ENCODE data around the gene CEP131. TPM values are rescaled to one million over a fixed set of nuclear protein-coding genes. Genes with fewer than 3 reads are reported as not detected.

Gene CEP131
- total and polyA plus RNA-seq, 2 of the 8 experiments (the other 6 are each of a cell fraction or from before 2014, with no cell fraction given), result 5.9 to 23.2 TPM

- peaks cover 0 to 23% of the 10 kb centered on the region in 2 experiments; a peak in 2 of 4 replicates for H3K79me2 ChIP-seq (ENCODE audit: control insufficient read depth in 1 of 2, insufficient read depth in 2 of 2, low read length in 2 of 2)
Measured at GRCh38 chr17:81240761-81241160, 18.0 kb upstream of the CEP131 start.

More at GRCh38 chr17:81240761-81241160, 18.0 kb upstream of the CEP131 start:
- Histone ChIP-seq H4K5ac (ENCODE audit: insufficient read length, low read depth, low read length) (no peak overlapping the region), H3K27ac (ENCODE audit: low read depth, low read length) (no peak overlapping the region), H3K36me3 (ENCODE audit: control insufficient read depth in 2 of 4, insufficient read depth in 4 of 4, low read length in 3 of 4) (no peaks in the 10 kb centered on the region; a peak in 1 of 8 replicates), H3K79me1 (ENCODE audit: low read depth, low read length) (peaks cover 9% of the 10 kb centered on the region), H3K4me3 (ENCODE audit: extremely low read depth in 1 of 4, insufficient read depth in 2 of 4, low read depth in 3 of 4, low read length in 4 of 4) (no peak overlapping the region), H3K23me2 (ENCODE audit: low read depth, low read length) (peaks cover 8% of the 10 kb centered on the region; the same call in 1 of the 2 replicates), H3K27me3 (replicated peaks in 1 of 4; ENCODE audit: control insufficient read depth in 3 of 4, extremely low read depth in 1 of 4, insufficient read depth in 3 of 4, low read length in 3 of 4) (no peaks in the 10 kb centered on the region), H3K9ac (replicated peaks in 1 of 4; ENCODE audit: extremely low read depth in 1 of 4, low read depth in 3 of 4, low read length in 3 of 4) (no peak overlapping the region), H4K91ac (replicated peaks; ENCODE audit: insufficient read length, low read length) (no peak overlapping the region), H3K4me1 (replicated peaks in 1 of 4; ENCODE audit: control insufficient read depth in 3 of 4, insufficient read depth in 4 of 4, low read length in 3 of 4) (peaks cover 0 to 12% (median 9%) of the 10 kb centered on the region in 4 experiments; a peak in 5 of 7 replicates), H4K8ac (ENCODE audit: extremely low read depth, insufficient read depth, low read length) (no peak overlapping the region), H3K14ac (ENCODE audit: insufficient read length) (no peak overlapping the region), H4K20me1 (replicated peaks in 1 of 2; ENCODE audit: control insufficient read depth in 1 of 2, insufficient read depth in 2 of 2, low read length in 2 of 2) (peaks cover 14 to 22% of the 10 kb centered on the region in 2 experiments), H2AK5ac (ENCODE audit: low read depth, low read length) (no peak overlapping the region), H3K9me3 (ENCODE audit: insufficient read depth in 2 of 2, low read depth in 1 of 2, low read length in 1 of 2) (no peaks in the 10 kb centered on the region), H2BK20ac (ENCODE audit: low read length) (no peak overlapping the region), H2BK5ac (ENCODE audit: low read depth, low read length) (no peak overlapping the region), H3K23ac (ENCODE audit: insufficient read length) (no peak overlapping the region), H2BK15ac (ENCODE audit: low read length) (no peak overlapping the region), H3K4me2 (ENCODE audit: insufficient read depth in 1 of 2, low read depth in 2 of 2, low read length in 2 of 2) (no peak overlapping the region; a peak in 1 of 4 replicates), H2AFZ (ENCODE audit: low read length) (no peak overlapping the region), H2BK12ac (ENCODE audit: low read depth, low read length) (no peak overlapping the region), H3K4ac (replicated peaks; ENCODE audit: insufficient read length, low read depth, low read length) (no peak overlapping the region), H2BK120ac (replicated peaks; ENCODE audit: low read depth, low read length) (no peak overlapping the region), H3K56ac (replicated peaks; ENCODE audit: insufficient read length, low read depth, low read length) (no peak overlapping the region), H3K18ac (ENCODE audit: extremely low read depth, low read length) (no peak overlapping the region)
- POLR2A ChIA-PET (ENCODE audit: partially characterized antibody), result interaction anchor here (0.5 to 0.8 kb wide), 3 partner anchors 8 to 430 kb away, joined by 3 to 5 read pairs (median 4); no protein-coding TSS in a partner anchor
- FAIRE-seq (no peak), DNase-seq (ENCODE audit: low read depth in 1 of 2, low spot score in 2 of 2) (no peak)
- CTCF ChIA-PET (ENCODE audit: partially characterized antibody), result interaction anchor here (0.6 to 1.2 kb wide), 5 partner anchors 43 to 252 kb away, joined by 3 to 5 read pairs (median 3); no protein-coding TSS in a partner anchor
- WGBS, 2 experiments (ENCODE audit: extremely low coverage in 1 of 2, insufficient coverage in 1 of 2, insufficient read length in 1 of 2, insufficient replicate concordance in 2 of 2, low coverage in 1 of 2, low lambda C conversion rate in 2 of 2, missing lambda C conversion rate in 1 of 2), result 89% methylated on average over 8 of the region's 8 CpGs; no CpG with 5 or more reads in 1 of the 2 experiments
- TF ChIP-seq CEBPB (IDR thresholded peaks at IDR 0.05; ENCODE audit: low read depth, low read length), result no peak
- TF ChIP-seq SIX5 (IDR thresholded peaks at IDR 0.05; ENCODE audit: low read depth, low read length), result no peak
- TF ChIP-seq ASH2L (IDR thresholded peaks at IDR 0.05; ENCODE audit: low read length), result no peak

Measured in H1 (cell line).